ENCODE results near the gene UCN2.
"Not testable (repeated sequence)": the region's sequence is repeated elsewhere in the genome, so short reads cannot be mapped to it uniquely, and the experiment has no call there.

Gene UCN2

GRCh38 chr3:48538451-48538850 is 25.1 kb downstream of the UCN2 start:
- no peak for DNase-seq (ENCODE audit: low read depth in 2 of 2)

DNA sequence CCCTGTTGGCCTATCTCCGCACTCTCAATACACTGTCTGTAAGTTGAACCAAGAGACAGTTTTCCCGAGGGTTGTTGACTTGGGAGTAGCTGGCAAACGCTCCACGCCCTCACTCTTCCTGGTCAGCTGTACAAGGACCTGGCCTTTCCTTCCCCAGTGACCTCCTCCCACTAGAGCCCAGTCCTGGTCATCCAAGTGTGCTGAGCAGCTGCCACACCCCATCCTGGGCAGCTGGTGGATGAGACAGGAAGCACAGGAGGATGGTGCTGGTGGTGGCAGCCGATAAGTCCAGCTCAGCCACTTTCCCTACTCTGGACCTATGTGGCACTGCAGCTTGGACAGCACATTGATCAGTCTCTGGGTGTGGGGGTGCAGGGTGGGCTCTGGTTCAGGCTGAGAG is 26.8 kb downstream of the UCN2 start:
- no peak for DNase-seq (ENCODE audit: low read depth in 2 of 2)

- DNase-seq (ENCODE audit: low read depth in 2 of 2): no peak
These were observed 27.5 kb downstream of the UCN2 start for GRCh38 chr3:48536116-48536515.

GRCh38 chr3:48535578-48535977 is 28.0 kb downstream of the UCN2 start:
- no peak for DNase-seq (ENCODE audit: low read depth in 2 of 2)

GRCh38 chr3:48532977-48533337 is 30.6 kb downstream of the UCN2 start:
- no peak for DNase-seq (ENCODE audit: low read depth in 2 of 2)

GRCh38 chr3:48532271-48532976 is 31.2 kb downstream of the UCN2 start:
- DNase-seq (ENCODE audit: low read depth in 2 of 2): no peak

GRCh38 chr3:48530701-48531100 is 32.9 kb downstream of the UCN2 start:
- DNase-seq (ENCODE audit: low read depth in 2 of 2): not testable (repeated sequence)

- no peak for DNase-seq (ENCODE audit: low read depth in 2 of 2)
These were observed 34.8 kb downstream of the UCN2 start for GRCh38 chr3:48528754-48529153.

GRCh38 chr3:48528048-48528447 is 35.5 kb downstream of the UCN2 start:
- DNase-seq (ENCODE audit: low read depth in 2 of 2): no peak

GRCh38 chr3:48524970-48525369 is 38.6 kb downstream of the UCN2 start:
- DNase-seq (ENCODE audit: low read depth in 2 of 2): no peak

DNA sequence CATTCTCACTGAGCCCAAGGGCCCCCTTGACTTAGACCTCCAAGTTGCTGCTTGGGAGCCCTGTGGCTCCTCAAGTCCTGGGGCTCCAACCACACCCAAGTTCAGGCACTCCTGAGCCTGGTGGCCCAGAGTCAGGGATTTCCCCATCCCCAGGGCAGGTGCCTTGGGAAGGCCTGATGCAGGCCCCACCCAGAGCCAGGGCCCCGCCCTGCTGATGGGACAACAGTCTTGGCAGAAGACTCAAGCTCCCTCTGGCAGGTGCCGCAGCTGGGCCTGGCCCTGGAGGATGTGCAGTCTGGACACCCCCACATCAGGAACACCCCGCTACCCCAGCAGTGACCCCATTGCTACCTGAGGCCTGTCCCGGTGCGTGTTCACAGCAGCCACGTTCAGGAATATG is 41.9 kb downstream of the UCN2 start:
- no peak for DNase-seq (ENCODE audit: low read depth in 2 of 2)

DNA sequence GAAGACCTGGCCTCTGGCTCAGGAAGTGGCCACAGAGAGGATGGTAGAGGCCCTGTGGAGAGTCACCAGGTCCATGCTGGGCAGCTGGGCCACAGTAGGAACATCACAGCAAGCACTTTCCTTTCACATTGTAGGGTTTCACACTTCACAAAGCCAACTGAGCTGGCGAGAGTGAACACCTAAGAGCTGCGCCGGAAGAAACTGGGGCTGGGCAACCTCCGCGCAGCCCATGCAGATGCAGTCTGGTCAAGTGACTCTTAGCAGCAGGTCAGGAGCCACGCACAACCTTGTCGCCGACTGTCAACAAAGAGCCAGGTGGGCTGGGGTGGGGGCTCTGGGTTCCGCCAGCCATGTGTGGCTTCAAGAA is 44.3 kb downstream of the UCN2 start:
- DNase-seq (ENCODE audit: low read depth in 2 of 2): no peak

- DNase-seq (ENCODE audit: low read depth in 2 of 2): no peak
These were observed 44.8 kb downstream of the UCN2 start for GRCh38 chr3:48518638-48519276.

GRCh38 chr3:48518069-48518468 is 45.5 kb downstream of the UCN2 start:
- DNase-seq (ENCODE audit: low read depth in 2 of 2): no peak

GRCh38 chr3:48516571-48516970 is 47.0 kb downstream of the UCN2 start:
- no peak for DNase-seq (ENCODE audit: low read depth in 2 of 2)

GRCh38 chr3:48514431-48515227 is 49.0 kb downstream of the UCN2 start:
- DNase-seq (ENCODE audit: low read depth in 2 of 2): no peak

All from activated CD8-positive, alpha-beta memory T cell treated with anti-CD3 and anti-CD28 coated beads for 4 hours (primary cell).